AG08396 (cell line): ENCODE measurements around the gene UBR3.

Source experiments
- DNase-seq: peaks from one replicate; pipeline ENCODE4 v3.0.0; 2012; ENCODE audit warnings: low spot score, mixed read lengths

Gene UBR3

GRCh38 chr2:170047331-170048065 lies 220.2 kb downstream of the UBR3 start:
- no peak for DNase-seq

GRCh38 chr2:170052151-170052550 lies 224.9 kb downstream of the UBR3 start:
- no peak for DNase-seq

GRCh38 chr2:170054997-170055396 lies 227.7 kb downstream of the UBR3 start:
- DNase-seq, result no peak

GRCh38 chr2:170056900-170057299 lies 229.6 kb downstream of the UBR3 start:
- DNase-seq, result no peak

- DNase-seq, result no peak
These were observed 236.4 kb downstream of the UBR3 start for GRCh38 chr2:170063456-170064235.

- DNase-seq, result no peak
These were observed 243.5 kb downstream of the UBR3 start for GRCh38 chr2:170070778-170071177.

GRCh38 chr2:170073288-170073687 lies 246.0 kb downstream of the UBR3 start:
- DNase-seq, result peak; percentile 19

GRCh38 chr2:170076189-170076588 lies 248.9 kb downstream of the UBR3 start:
- DNase-seq, result no peak

GRCh38 chr2:170077830-170078569 lies 250.7 kb downstream of the UBR3 start:
- DNase-seq, result no peak

- DNase-seq, result no peak
These were observed 257.7 kb downstream of the UBR3 start for GRCh38 chr2:170084820-170085491.

- no peak for DNase-seq
These were observed 258.9 kb downstream of the UBR3 start for GRCh38 chr2:170086117-170086688.

- no peak for DNase-seq
These were observed 259.6 kb downstream of the UBR3 start for GRCh38 chr2:170086751-170087412.

- DNase-seq, result no peak
These were observed 260.1 kb downstream of the UBR3 start for GRCh38 chr2:170087413-170087793.

GRCh38 chr2:170088776-170089175 lies 261.5 kb downstream of the UBR3 start:
- DNase-seq, result no peak

GRCh38 chr2:170090229-170090628 lies 263.0 kb downstream of the UBR3 start:
- DNase-seq, result no peak

- DNase-seq, result no peak
These were observed 264.2 kb downstream of the UBR3 start for GRCh38 chr2:170091436-170091835.

GRCh38 chr2:170092436-170093060 lies 265.3 kb downstream of the UBR3 start:
- no peak for DNase-seq

GRCh38 chr2:170095380-170095779 lies 268.1 kb downstream of the UBR3 start:
- DNase-seq, result no peak

GRCh38 chr2:170098626-170099312 lies 271.5 kb downstream of the UBR3 start:
- DNase-seq, result no peak

- no peak for DNase-seq
These were observed 274.5 kb downstream of the UBR3 start for GRCh38 chr2:170101789-170102188.
